D721Med (cell line): ENCODE data around the gene ANK3.

ENCODE experiments used
- DNase-seq: peaks from one replicate; pipeline ENCODE4 v3.0.0; 2011; ENCODE audit warnings: low spot score; ENCODE audit not compliant: insufficient read length
- FAIRE-seq: peaks from 2 replicates; lab custom pipeline; 2011; peaks lifted over from hg19 to GRCh38; lab: Jason Lieb, UNC
- CTCF ChIP-seq: IDR thresholded peaks from 2 replicates; pipeline ENCODE4 v1.5.1; 2012; ENCODE audit warnings: mild to moderate bottlenecking, control low read depth; ENCODE audit not compliant: insufficient read depth; ENCODE audit errors: missing control alignments

The ANK3 gene

GRCh38 chr10:60340973-60341372 is 48.7 kb downstream of the ANK3 start:
- no peak for TF ChIP-seq CTCF
- no peak for FAIRE-seq
- DNase-seq: no peak

GRCh38 chr10:60339757-60340156 is 49.9 kb downstream of the ANK3 start:
- FAIRE-seq: no peak
- DNase-seq: no peak
- no peak for TF ChIP-seq CTCF

- DNase-seq (no peak), FAIRE-seq (no peak)
- TF ChIP-seq CTCF: no peak
Measured at GRCh38 chr10:60338786-60339185, 50.9 kb downstream of the ANK3 start.

- no peak for DNase-seq
- no peak for TF ChIP-seq CTCF
- no peak for FAIRE-seq
Measured at GRCh38 chr10:60338002-60338564, 51.6 kb downstream of the ANK3 start.

GRCh38 chr10:60336901-60337630 is 52.6 kb downstream of the ANK3 start:
- TF ChIP-seq CTCF: no peak
- DNase-seq (no peak), FAIRE-seq (no peak)

- TF ChIP-seq CTCF: peak; percentile 40
- FAIRE-seq: no peak
Measured at GRCh38 chr10:60335708-60336107, 54.0 kb downstream of the ANK3 start.

GRCh38 chr10:60334991-60335390 is 54.7 kb downstream of the ANK3 start:
- FAIRE-seq (no peak), DNase-seq (no peak)
- TF ChIP-seq CTCF: no peak

More at GRCh38 chr10:60335708-60336107, 54.0 kb downstream of the ANK3 start:
- DNase-seq: no peak
